Measurements from ENCODE around the gene PDCL2.

PDCL2 gene, protein sequence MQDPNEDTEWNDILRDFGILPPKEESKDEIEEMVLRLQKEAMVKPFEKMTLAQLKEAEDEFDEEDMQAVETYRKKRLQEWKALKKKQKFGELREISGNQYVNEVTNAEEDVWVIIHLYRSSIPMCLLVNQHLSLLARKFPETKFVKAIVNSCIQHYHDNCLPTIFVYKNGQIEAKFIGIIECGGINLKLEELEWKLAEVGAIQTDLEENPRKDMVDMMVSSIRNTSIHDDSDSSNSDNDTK

DNA sequence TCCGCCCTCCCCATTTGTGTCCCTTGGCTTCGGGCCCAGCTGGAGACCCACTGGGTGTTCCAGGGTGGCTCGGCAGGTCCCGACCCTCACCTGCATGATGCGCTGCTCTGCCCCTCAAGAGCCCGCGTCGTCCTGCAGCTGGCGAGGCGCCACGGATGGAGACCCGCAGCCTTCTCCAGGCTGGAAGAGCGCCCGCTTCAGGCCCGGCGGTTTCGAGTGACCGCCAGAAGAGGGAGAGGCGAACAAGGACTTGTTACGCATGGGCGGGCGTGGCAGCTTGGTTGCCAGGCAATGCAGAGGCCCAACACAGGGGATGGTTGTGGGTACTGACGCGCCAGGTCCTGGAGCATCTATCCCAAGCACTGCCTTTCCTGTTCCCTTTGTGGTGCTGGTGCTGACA lies at the start of gene PDCL2:
TSS of gene PDCL2 (minus strand) at position 232 of the 400 bp plus-strand sequence. CDS start at position 96, 136 bp downstream.
- no peak for DNase-seq (ENCODE audit: low read depth)
- no peak within 1 kb of the TSS for H3K4me3 ChIP-seq (ENCODE audit: low read depth, low read length)
- TF ChIP-seq, protein P1, sequence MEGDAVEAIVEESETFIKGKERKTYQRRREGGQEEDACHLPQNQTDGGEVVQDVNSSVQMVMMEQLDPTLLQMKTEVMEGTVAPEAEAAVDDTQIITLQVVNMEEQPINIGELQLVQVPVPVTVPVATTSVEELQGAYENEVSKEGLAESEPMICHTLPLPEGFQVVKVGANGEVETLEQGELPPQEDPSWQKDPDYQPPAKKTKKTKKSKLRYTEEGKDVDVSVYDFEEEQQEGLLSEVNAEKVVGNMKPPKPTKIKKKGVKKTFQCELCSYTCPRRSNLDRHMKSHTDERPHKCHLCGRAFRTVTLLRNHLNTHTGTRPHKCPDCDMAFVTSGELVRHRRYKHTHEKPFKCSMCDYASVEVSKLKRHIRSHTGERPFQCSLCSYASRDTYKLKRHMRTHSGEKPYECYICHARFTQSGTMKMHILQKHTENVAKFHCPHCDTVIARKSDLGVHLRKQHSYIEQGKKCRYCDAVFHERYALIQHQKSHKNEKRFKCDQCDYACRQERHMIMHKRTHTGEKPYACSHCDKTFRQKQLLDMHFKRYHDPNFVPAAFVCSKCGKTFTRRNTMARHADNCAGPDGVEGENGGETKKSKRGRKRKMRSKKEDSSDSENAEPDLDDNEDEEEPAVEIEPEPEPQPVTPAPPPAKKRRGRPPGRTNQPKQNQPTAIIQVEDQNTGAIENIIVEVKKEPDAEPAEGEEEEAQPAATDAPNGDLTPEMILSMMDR (conservative IDR thresholded peaks at IDR 0.05; ENCODE audit: low read depth, low read length), result no peak

DNA sequence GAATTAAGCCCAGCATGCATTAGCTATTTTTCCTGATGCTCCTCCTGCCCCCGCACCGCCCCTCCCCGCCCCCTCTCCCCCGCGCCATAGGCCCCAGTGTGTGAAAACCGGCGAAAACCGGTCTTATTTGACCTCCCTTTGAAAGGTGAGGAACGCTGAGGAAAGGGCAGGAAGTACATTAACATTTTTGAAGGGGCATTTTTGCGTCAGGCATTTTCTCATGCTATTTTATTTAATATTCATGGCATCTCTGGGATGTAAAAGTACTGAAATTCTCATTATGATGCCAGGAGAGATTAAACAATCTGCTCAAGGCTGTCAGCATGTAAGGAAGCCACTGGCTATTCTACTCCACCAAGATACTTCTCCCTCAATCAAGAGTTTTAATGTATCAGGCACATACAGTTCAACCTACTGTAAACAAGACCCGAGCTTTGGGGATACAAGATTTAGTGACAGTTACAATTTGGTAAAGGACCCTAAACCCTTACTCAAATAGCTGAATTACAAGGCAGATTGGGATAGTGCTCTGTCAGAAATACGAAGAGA lies 45.3 kb upstream of the PDCL2 start:
- TF ChIP-seq, protein P1 (conservative IDR thresholded peaks at IDR 0.05; ENCODE audit: low read depth, low read length), result no peak
- DNase-seq (ENCODE audit: low read depth), result no peak
- H3K4me3 ChIP-seq (ENCODE audit: low read depth, low read length), result no peak overlapping the region

DNA sequence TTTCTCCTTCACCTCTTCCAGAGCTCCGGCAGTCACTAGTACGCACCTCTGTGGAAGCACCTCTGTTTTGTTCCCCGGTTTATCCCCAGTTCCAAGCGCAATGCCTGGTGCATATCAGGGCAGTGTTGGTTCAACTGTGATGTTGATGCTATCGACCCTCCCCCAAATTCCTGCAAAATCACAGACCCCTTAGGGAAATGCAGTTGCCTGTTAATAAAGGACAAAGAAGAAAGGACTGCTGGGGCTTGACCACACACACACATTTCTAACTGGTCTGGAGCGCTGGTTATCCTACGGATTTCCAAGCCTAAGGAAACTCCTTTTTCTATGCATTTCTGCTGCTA lies 44.6 kb upstream of the PDCL2 start:
- peak; percentile 3 for DNase-seq (ENCODE audit: low read depth)
- TF ChIP-seq, protein P1 (conservative IDR thresholded peaks at IDR 0.05; ENCODE audit: low read depth, low read length), result no peak
- H3K4me3 ChIP-seq (ENCODE audit: low read depth, low read length), result peak overlapping the region; percentile 15

DNA sequence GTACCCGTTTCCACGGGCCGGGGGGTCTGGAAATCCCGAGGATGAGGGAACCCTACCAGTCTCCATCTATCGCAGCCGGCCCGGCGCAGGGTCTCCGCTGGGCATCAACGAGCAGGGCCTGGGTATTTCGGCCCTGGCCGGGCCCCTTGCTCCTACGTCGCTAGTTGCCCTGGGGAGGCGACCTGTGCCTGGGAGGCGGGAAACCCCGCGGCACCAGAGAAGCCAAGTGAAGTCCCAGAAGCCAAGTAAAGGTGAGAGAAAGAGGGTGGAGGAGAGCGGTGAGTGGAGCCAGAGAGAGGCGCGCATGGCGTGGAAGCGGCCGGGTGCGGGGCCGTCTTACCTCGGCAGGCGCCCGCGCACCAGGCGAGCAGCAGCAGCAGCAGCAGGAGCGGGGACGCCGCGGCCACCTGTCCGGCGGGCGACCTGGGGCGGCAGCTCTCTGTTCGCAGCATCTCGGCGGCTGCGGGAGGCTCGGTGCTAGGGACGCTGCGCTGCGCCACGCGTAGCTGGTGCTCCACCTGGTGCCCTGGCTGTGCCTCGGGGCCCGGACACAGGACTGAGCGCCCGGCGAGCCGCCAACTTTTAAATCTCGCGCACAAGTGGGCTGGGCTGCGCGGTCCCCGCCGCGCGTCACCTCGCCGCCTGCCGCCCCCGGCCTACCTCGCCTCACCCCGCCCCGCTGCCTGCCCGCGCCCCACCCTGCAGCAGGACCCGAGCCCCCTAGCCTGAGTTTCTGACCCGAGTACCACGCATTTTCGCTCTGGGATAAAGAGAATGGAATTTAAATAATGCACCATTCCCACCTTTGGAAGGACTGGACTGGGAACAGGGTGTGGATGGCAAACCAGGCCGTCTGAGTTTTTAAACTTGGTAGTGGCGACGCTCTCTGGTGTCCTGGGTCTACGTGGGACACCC lies 44.0 kb upstream of the PDCL2 start, which contains the start of gene NMU:
TSS of gene NMU (minus strand) at position 558 of the 915 bp plus-strand sequence. CDS start at position 452, 106 bp downstream.
- DNase-seq (ENCODE audit: low read depth), result no peak

DNA sequence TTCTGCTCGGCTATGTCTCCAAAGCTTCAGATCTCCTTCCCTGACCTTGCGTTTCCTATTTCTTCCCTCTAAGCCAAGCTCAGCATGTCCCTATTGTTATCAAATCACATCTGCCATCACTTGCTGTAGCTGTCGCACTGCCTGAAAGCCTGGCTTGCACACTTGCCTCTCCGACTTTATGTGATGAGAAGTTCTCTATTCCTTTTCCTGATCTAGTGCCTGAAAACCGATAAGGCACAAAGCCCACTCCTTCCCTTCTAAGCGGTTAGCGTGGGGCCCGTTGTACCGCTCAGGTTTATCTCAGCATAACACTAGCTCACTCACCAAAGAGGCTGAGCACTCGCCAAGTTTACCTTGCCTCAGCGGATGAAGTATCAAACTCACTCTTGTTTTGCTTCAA lies 43.2 kb upstream of the PDCL2 start:
- H3K4me3 ChIP-seq (ENCODE audit: low read depth, low read length), result no peak overlapping the region
- no peak for DNase-seq (ENCODE audit: low read depth)
- TF ChIP-seq, protein P1 (conservative IDR thresholded peaks at IDR 0.05; ENCODE audit: low read depth, low read length), result no peak

More for the DNA sequence above, 44.0 kb upstream of the PDCL2 start, which contains the start of gene NMU:
- TF ChIP-seq, protein P1 (conservative IDR thresholded peaks at IDR 0.05; ENCODE audit: low read depth, low read length), result no peak
- peak within 1 kb of the TSS; percentile 28 for H3K4me3 ChIP-seq (ENCODE audit: low read depth, low read length)

DNA sequence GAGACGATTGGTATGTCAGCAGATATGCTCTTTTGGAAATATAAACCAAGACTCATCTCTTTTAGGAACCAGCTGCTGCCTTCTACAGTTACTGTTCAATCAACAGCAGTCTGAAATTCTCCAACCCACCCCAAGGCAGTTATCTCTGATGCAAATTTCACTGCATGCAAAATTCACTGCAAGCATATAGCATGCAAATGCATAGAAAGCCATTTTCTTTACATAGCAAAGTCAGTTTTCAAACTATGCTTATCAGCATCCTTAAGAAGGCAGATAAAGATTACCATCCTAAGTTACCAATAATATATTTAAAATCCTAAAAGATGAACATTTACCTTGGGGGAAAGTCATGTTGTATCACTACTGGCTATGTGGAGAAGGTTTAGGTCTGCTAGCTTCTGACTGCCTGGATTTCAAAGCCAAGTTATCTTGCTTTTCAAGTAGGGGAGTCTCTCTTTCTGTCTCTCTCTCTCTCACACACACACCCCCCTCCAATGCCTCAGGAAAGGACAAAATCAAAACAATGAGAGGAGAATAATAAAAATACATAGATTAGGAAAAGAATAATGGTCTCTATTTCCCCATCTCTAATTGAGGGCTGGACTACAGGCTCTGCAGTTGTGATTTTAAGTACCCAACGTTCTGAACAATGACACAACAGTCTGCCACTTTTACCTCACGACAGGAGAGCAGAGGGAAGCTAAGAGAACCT lies 42.5 kb upstream of the PDCL2 start:
- H3K4me3 ChIP-seq (ENCODE audit: low read depth, low read length), result no peak overlapping the region
- DNase-seq (ENCODE audit: low read depth), result no peak
- TF ChIP-seq, protein P1 (conservative IDR thresholded peaks at IDR 0.05; ENCODE audit: low read depth, low read length), result no peak
